Measurements from ENCODE around the gene KCNMA1.
A peak's percentile ranks its signal among the peaks of the same experiment; 100 is the strongest.
"Not testable (repeated sequence)": the region's sequence is repeated elsewhere in the genome, so short reads cannot be mapped to it uniquely, and the experiment has no call there.

The KCNMA1 gene

GRCh38 chr10:77391605-77392235 is 245.9 kb downstream of the KCNMA1 start:
- DNase-seq (ENCODE audit: low read depth), result peak; percentile 66
- no peak overlapping the region for H3K4me3 ChIP-seq (ENCODE audit: control insufficient read depth, low read depth, low read length)
- TF ChIP-seq CTCF (IDR thresholded peaks at IDR 0.05; ENCODE audit: control insufficient read depth, insufficient read depth, low read depth, low read length, missing control alignments), result peak; percentile 80

- DNase-seq (ENCODE audit: low read depth), result no peak
- H3K4me3 ChIP-seq (ENCODE audit: control insufficient read depth, low read depth, low read length), result no peak overlapping the region
- no peak for TF ChIP-seq CTCF (IDR thresholded peaks at IDR 0.05; ENCODE audit: control insufficient read depth, insufficient read depth, low read depth, low read length, missing control alignments)
Measured at GRCh38 chr10:77390481-77390891, 247.1 kb downstream of the KCNMA1 start.

GRCh38 chr10:77388571-77389100 is 249.0 kb downstream of the KCNMA1 start:
- TF ChIP-seq CTCF (IDR thresholded peaks at IDR 0.05; ENCODE audit: control insufficient read depth, insufficient read depth, low read depth, low read length, missing control alignments), result no peak
- H3K4me3 ChIP-seq (ENCODE audit: control insufficient read depth, low read depth, low read length), result no peak overlapping the region
- no peak for DNase-seq (ENCODE audit: low read depth)

- DNase-seq (ENCODE audit: low read depth); H3K4me3 ChIP-seq (ENCODE audit: control insufficient read depth, low read depth, low read length): not testable (repeated sequence)
Measured at GRCh38 chr10:77387701-77388100, 249.9 kb downstream of the KCNMA1 start.

- no peak overlapping the region for H3K4me3 ChIP-seq (ENCODE audit: control insufficient read depth, low read depth, low read length)
- no peak for DNase-seq (ENCODE audit: low read depth)
- TF ChIP-seq CTCF (IDR thresholded peaks at IDR 0.05; ENCODE audit: control insufficient read depth, insufficient read depth, low read depth, low read length, missing control alignments), result no peak
Measured at GRCh38 chr10:77387247-77387646, 250.4 kb downstream of the KCNMA1 start.

- peak; percentile 16 for DNase-seq (ENCODE audit: low read depth)
- TF ChIP-seq CTCF (IDR thresholded peaks at IDR 0.05; ENCODE audit: control insufficient read depth, insufficient read depth, low read depth, low read length, missing control alignments), result no peak
- peak overlapping the region; percentile 11 for H3K4me3 ChIP-seq (ENCODE audit: control insufficient read depth, low read depth, low read length)
Measured at GRCh38 chr10:77386838-77387237, 250.8 kb downstream of the KCNMA1 start.

GRCh38 chr10:77386365-77386764 is 251.2 kb downstream of the KCNMA1 start:
- no peak for DNase-seq (ENCODE audit: low read depth)
- no peak for TF ChIP-seq CTCF (IDR thresholded peaks at IDR 0.05; ENCODE audit: control insufficient read depth, insufficient read depth, low read depth, low read length, missing control alignments)
- H3K4me3 ChIP-seq (ENCODE audit: control insufficient read depth, low read depth, low read length), result no peak overlapping the region
